Measurements from ENCODE around the gene PTPN18. TPM values are rescaled to one million over a fixed set of nuclear protein-coding genes. Genes with fewer than 3 reads are reported as not detected.
A peak's percentile ranks its signal among the peaks of the same experiment; 100 is the strongest.

PTPN18 gene
- total RNA-seq, 4 donors from 2014 or later: 18.0 to 72.4 (median 28.4) TPM

DNA sequence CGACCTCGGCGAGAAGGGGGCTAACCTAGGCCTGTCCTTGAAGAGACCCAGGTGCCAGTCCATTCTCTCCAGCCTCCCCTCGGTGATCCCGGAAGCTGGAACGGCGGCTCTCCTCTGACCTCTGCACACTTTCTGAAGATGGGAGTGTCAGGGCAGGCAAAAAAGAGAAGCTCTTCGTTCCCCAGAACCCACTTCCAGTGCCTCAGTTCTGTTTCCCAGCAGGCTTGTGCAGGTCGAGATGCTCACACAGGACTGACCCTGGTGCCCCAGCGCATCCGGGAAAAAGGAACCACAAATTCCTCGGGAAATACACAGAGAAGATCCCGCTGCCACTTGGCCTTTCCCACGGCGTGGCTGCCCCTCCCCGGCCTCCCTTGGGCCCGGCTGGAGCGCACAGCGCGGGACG is 681 bp upstream of the PTPN18 start:
- no peaks in the 10 kb centered on the region for H3K36me3 ChIP-seq
- WGBS: 26% methylated on average over 13 of the region's 21 CpGs
- TF ChIP-seq, protein P1, sequence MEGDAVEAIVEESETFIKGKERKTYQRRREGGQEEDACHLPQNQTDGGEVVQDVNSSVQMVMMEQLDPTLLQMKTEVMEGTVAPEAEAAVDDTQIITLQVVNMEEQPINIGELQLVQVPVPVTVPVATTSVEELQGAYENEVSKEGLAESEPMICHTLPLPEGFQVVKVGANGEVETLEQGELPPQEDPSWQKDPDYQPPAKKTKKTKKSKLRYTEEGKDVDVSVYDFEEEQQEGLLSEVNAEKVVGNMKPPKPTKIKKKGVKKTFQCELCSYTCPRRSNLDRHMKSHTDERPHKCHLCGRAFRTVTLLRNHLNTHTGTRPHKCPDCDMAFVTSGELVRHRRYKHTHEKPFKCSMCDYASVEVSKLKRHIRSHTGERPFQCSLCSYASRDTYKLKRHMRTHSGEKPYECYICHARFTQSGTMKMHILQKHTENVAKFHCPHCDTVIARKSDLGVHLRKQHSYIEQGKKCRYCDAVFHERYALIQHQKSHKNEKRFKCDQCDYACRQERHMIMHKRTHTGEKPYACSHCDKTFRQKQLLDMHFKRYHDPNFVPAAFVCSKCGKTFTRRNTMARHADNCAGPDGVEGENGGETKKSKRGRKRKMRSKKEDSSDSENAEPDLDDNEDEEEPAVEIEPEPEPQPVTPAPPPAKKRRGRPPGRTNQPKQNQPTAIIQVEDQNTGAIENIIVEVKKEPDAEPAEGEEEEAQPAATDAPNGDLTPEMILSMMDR (IDR thresholded peaks at IDR 0.05): no peak
- TF ChIP-seq POLR2AphosphoS5 (IDR thresholded peaks at IDR 0.05) (no peak), EP300 (IDR thresholded peaks at IDR 0.05) (no peak), POLR2A (IDR thresholded peaks at IDR 0.05) (no peak)
- DNase-seq (ENCODE audit: low spot score in 2 of 2): no peak
- no peaks in the 10 kb centered on the region for H3K9me3 ChIP-seq
- H3K27ac ChIP-seq: peak overlapping the region; percentile 71
- H3K4me3 ChIP-seq: peak overlapping the region; percentile 76
- no peaks in the 10 kb centered on the region for H3K27me3 ChIP-seq
- H3K4me1 ChIP-seq: peaks cover 21% of the 10 kb centered on the region

DNA sequence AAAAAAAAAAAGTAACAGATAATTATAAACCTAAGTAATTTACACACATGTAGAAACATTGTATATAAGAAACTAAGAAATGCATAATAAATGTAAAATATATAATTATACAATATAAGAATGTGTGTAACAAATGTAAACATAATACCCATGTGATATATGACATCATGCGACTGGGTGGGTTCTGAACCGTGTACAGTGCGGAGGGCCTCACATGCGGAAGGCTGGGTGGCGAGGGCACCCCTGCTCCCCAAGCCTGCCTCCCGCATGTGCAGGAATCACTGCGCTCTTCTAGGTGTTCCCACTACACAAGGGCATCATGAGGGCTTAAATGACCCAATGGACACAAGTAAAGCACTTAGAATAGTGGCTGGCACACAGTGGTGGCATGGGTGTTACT is 2.0 kb downstream of the PTPN18 start:
- no peak overlapping the region for H3K4me3 ChIP-seq
- TF ChIP-seq, protein P1 (IDR thresholded peaks at IDR 0.05): no peak
- no peak for TF ChIP-seq EP300 (IDR thresholded peaks at IDR 0.05)
- TF ChIP-seq POLR2AphosphoS5 (IDR thresholded peaks at IDR 0.05): no peak
- no peak for TF ChIP-seq POLR2A (IDR thresholded peaks at IDR 0.05)
- no peaks in the 10 kb centered on the region for H3K27me3 ChIP-seq
- WGBS: 84% methylated on average over 7 of the region's 7 CpGs
- no peak overlapping the region for H3K27ac ChIP-seq
- H3K4me1 ChIP-seq: peaks cover 21% of the 10 kb centered on the region
- no peak for DNase-seq (ENCODE audit: low spot score in 2 of 2)
- no peaks in the 10 kb centered on the region for H3K9me3 ChIP-seq
- no peaks in the 10 kb centered on the region for H3K36me3 ChIP-seq

DNA sequence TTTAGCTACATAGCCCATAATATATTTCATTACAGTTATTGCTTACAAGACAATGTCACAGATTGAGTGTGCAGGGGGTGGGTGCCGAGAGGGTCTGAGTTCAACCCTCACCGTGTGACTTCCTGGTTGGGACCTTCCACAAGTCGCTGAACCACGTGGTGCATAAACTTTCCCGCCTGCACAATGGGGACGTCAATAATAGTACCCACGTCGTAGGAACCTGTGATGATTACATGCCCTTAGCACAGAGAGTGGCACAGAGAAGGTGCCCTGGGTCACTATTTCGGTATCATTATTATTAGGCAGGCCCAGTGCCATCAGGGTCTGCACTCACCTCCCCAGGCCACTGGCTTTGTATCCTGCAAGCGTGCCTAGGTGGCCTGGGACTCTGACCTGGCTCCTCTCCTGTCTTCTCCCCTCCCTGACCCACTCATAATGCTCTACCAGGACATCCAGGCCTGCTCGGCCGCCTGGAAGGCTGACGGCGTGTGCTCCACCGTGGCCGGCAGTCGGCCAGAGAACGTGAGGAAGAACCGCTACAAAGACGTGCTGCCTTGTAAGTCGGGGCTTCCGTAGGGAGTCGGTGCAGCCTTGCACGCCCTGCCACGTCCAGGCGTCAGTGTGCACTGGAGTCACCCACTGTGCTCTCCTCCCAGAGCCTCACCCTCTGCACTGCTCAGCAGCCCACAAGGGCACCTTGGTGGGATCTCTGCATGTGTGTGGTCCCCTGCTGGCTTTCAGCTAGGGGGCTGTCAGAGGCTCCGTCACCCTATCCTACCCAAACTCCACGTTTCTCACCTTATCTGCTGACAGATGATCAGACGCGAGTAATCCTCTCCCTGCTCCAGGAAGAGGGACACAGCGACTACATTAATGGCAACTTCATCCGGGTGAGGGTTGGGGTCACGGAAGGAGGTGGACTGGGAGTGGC is 2.8 kb downstream of the PTPN18 start:
- Histone ChIP-seq H3K4me3 (no peak overlapping the region), H3K27ac (no peak overlapping the region), H3K9me3 (no peaks in the 10 kb centered on the region), H3K4me1 (peaks cover 21% of the 10 kb centered on the region), H3K27me3 (no peaks in the 10 kb centered on the region), H3K36me3 (no peaks in the 10 kb centered on the region)
- DNase-seq (ENCODE audit: low spot score in 2 of 2): no peak
- TF ChIP-seq, protein P1 (IDR thresholded peaks at IDR 0.05): no peak
- WGBS: 86% methylated on average over 15 of the region's 33 CpGs

DNA sequence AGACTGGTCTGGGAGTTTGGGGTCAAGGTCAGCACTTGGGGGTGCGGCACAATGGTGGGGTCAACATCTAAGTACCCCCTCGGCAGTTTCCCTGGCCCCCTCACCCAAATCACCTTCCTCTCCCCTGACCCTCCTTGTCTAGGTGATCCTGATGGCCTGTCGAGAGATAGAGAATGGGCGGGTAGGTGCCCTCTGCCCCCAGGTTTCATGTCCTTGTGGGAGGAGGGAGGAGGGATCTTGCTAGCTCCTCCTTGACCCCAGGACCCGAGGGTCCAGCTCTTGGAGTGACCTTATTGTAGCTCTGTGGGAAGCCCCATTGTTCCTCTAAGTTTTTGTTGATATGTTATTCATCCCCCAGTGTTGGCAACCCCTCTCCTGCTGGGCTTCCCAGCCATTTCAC is 3.6 kb downstream of the PTPN18 start:
- 80% methylated on average over 3 of the region's 5 CpGs for WGBS

DNA sequence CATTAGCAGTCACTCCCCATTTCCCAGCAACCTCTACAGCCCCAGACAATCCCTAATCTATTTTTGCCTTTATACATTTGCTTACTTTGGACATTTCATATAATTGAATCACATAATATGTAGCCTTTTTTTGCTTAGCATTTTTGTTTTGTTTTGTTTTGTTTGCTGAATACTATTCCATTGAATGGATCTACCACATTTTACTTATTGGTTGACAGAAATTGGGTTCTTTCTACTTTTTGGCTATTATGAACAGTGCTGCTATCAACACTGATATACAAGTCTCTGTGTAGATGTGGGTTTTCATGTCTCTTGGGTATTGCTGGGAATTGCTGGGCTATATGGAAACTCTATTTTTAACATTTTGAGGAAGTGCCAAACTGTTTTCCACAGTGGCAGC is 7.6 kb downstream of the PTPN18 start:
- no peak overlapping the region for H3K4me3 ChIP-seq
- H3K27ac ChIP-seq: no peak overlapping the region
- no peak for TF ChIP-seq EP300 (IDR thresholded peaks at IDR 0.05)
- no peak for TF ChIP-seq POLR2AphosphoS5 (IDR thresholded peaks at IDR 0.05)
- TF ChIP-seq, protein P1 (IDR thresholded peaks at IDR 0.05): no peak
- TF ChIP-seq POLR2A (IDR thresholded peaks at IDR 0.05): no peak
- no peaks in the 10 kb centered on the region for H3K9me3 ChIP-seq
- DNase-seq (ENCODE audit: low spot score in 2 of 2): no peak
- H3K27me3 ChIP-seq: no peaks in the 10 kb centered on the region
- no peaks in the 10 kb centered on the region for H3K36me3 ChIP-seq
- H3K4me1 ChIP-seq: no peaks in the 10 kb centered on the region

More for the DNA sequence above, 3.6 kb downstream of the PTPN18 start:
- H3K9me3 ChIP-seq: no peaks in the 10 kb centered on the region
- peaks cover 21% of the 10 kb centered on the region for H3K4me1 ChIP-seq
- H3K4me3 ChIP-seq: no peak overlapping the region
- no peaks in the 10 kb centered on the region for H3K36me3 ChIP-seq
- H3K27ac ChIP-seq: no peak overlapping the region
- H3K27me3 ChIP-seq: no peaks in the 10 kb centered on the region
- TF ChIP-seq, protein P1 (IDR thresholded peaks at IDR 0.05): no peak
- TF ChIP-seq POLR2A (IDR thresholded peaks at IDR 0.05) (no peak), POLR2AphosphoS5 (IDR thresholded peaks at IDR 0.05) (no peak), EP300 (IDR thresholded peaks at IDR 0.05) (no peak)
- no peak for DNase-seq (ENCODE audit: low spot score in 2 of 2)
